ENCODE results near the gene GKN2.
"Not testable (repeated sequence)": the region's sequence is repeated elsewhere in the genome, so short reads cannot be mapped to it uniquely, and the experiment has no call there.

Gene GKN2

DNA sequence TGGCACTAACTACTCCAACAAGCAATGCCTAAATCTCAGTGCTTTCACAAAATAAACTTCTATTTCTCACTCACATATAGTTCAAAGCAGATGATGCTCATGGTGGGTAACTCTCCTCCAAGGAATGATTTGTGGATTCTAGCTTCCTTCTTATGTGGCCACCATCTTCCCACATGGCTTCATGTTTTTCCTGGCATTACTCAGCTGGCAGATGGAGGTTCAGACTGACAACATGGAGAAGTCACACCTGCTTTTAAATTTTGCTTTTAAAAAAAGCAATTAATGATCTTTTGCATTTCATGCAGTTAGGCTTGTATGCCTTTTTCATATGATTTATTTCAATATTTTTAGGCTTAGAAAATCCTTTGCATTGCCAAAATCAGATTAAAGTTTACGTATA lies 6.3 kb upstream of the GKN2 start:
- no peak for DNase-seq

DNA sequence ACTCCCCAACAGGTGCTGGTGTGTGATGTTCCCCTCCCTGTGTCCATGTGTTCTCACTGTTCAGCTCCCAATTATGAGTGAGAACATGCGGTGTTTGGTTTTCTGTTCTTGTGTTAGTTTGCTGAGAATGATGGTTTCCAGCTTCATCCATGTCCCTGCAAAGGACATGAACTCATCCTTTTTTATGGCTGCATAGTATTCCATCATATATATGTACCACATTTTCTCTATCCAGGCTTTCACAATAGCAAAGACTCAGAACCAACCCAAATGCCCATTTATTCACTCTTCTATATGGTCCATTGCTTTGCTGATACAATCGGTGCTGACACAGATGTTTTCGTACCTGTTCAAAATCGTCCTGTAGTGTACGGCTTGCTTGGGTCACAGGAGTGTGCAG lies 2.7 kb upstream of the GKN2 start:
- DNase-seq = not testable (repeated sequence)

DNA sequence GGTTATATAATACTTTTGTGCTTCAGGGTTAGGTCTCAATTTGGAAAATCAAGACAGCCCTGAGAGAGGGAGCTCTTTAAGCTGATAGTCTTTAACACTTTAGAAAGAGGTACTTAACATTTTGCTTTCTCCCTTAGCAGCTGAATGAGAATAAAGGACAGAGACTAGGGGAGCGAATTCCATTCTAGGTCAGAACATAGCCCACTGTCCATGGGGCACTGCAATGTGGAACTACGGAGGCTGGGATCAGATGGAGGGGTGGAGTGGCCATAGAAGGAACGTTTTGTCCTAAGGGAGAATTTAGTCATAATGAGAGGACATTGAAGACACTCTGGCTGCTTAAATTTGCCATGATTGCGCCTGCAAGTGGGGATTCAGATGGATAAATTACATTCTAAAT lies 794 bp downstream of the GKN2 start:
- no peak for DNase-seq

DNA sequence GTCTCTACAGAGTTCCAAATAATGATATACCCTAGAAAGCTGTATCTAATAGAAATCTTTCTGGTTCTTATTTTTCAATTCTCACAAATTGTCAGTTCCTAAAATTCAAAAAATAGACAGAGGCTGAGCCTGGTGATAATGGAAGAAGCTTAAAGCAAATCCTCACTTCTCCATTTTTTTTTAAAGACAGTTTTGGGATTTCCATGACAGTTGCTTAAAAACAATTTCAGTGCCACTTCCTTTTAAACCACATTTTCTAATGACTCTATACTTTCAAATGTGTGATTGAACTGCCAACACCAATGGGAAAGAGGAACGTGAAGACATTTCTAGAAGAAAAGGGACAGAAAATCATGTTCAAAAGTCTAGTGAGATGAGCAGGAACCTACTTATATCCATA lies 4.0 kb downstream of the GKN2 start:
- DNase-seq = no peak

DNA sequence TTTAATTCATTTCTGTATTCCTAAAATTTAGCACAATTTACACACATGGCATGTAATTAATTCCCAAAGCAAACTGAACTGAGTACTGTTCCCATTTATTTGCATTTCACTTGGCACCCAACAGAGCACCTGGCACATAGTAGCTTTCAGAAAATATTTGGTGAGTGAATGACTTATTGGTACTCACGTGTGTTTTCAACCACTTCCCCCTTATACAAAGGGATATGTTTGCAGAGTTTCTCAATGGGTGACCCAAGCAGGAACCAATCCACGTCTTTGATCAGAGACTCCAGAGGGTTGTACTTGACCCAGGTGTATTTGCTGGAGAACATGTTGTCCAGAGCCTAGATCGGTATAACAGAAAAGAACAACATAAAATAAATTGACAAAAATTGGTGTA lies 6.6 kb downstream of the GKN2 start:
- no peak for DNase-seq

DNA sequence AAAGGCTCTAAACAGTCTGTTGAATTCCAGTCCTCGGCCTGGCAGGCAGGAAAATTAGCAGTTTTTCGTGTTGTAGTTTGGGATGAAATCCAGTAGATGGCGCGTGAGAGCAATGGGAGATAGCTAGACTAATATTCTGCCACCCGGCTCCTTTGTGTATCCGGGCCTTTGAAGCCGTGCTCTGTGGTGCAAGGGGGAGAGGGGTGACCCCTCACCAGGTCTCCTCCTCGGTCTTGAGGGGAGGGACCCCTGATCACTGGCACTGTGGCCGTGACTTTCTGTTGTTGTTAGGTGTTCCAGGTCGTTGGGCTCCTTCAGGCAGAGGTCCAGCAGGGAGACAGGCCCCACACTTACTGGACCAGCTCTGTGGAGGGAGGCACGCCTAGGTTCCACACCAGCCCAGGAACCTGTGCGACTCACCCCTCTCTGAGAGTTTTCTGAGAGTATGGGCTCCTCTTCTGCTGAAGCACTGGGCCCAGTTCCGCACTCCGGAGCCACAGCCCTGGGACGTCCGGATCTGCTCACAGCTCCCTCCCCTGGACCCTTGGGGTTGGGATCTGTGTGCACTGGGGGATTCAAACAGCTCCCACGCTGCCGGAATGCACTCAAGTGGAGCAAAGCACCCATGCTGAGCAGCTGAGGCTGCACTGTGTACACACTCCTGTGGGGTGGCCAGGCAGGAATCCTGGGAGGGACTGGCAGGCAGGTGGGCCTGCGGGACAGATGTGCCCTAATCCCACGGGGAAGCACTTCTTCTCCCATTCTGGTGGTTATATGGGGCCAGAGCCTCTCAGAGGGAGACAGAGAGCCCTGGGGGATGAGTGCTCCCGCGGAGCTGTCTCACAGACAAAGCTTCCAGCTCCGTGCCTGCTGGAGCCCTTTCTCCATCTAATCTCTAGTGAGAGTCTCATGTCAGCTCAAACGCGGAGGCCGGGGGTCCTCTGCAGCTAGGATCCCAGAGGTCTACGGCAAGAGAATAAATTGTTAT lies 8.8 kb downstream of the GKN2 start:
- DNase-seq = peak; percentile 54

DNA sequence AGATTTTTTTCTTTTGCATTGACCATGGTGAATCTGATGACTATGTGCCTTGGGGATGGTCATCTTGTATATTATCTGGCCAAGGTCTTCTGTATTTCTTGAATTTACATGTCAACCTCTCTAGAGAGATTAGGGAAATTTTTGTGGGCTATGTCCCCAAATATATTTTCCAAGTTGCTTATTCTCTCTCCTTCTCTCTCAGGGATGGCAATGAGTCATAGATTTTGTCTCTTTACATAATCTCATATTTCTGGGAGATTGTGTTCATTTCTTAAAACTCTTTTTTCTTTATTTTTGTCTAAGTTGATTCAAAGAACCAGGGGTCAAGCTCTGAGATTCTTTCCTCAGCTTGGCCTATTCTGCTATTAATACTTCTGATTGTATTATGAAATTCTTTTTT lies 9.9 kb downstream of the GKN2 start:
- DNase-seq = no peak

DNA sequence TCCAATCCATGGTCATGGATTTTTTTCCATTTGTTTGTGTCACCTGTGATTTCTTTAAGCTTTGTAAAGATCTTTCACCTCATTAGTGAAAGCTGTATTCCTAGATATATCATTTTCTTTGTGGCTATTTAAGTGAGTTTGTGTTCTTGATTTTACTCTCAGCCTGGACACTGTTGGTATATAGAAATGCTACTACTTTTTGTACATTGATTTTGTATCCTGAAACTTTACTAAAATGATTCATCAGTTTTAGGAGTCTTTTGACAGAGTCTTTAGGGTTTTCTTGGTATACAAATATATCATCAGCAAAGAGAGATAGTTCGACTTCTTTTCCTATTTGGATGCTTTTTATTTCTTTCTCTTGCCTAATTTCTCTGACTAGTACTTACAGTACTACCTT lies 12.3 kb downstream of the GKN2 start:
- no peak for DNase-seq

DNA sequence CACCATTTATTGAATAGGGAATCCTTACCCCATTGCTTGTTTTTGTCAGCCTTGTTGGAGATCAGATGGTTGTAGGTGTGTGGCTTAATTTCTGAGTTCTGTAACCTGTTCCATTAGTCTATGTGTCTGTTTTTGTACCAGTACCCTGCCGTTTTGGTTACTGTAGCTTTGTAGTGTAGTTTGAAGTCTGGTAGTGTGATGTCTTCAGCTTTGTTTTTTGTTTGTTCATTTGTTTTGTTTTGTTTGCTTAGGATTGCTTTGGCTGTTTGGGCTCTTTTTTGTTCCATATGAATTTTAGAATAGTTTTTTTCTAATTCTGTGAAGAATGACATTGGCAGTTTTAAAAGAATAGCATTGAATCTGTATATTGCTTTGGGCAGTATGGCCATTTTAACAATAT lies 12.7 kb downstream of the GKN2 start:
- no peak for DNase-seq

DNA sequence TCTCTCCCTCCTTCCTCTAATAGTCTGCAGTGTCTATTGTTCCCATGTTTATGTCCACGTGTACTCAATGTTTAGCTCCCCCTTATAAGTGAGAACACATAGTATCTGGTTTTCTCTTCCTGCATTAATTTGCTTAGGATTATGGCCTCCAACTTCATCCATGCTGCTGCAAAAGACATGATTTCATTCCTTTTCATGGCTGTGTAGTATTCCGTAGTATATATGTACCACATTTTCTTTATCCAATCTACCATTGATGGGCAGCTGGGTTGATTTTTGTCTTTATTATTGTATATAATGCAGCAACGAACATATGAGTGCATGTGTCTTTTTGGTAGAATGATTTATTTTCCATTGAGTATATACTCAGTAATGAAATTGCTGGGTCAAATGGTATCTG lies 13.8 kb downstream of the GKN2 start:
- no peak for DNase-seq

DNA sequence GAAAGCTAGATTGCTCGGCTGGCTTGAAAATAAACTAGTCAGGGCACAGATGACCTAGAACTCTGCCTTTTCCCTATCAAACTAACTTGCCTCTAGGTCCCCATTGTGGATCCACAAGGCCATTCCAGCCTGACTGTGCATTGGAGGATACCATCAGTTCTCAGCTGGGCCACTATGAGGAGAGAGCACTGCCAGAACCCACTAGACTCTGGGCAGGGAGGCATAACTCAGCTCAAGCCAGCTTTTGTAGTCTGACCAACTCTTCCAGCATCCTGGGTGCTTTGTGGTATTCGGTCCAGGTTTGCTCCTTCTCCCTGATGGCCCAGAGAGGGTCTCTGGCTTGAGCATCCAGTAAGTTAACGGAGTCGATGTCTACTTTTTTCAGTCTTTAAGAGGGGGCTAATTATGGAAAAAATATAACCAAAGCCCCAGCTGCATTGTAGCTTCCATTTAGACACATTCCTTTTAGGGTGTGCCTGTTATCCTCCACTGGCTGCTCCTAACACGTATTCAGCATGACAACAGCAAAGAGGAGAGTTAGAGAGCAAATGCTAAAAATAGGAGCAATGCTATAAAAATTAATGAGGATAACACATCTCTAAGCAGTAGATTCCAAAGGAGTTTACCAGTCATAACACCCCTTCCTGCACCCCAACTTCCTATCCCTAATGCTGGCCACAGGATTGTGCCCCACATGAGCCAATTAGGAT lies 15.2 kb downstream of the GKN2 start:
- DNase-seq = no peak

DNA sequence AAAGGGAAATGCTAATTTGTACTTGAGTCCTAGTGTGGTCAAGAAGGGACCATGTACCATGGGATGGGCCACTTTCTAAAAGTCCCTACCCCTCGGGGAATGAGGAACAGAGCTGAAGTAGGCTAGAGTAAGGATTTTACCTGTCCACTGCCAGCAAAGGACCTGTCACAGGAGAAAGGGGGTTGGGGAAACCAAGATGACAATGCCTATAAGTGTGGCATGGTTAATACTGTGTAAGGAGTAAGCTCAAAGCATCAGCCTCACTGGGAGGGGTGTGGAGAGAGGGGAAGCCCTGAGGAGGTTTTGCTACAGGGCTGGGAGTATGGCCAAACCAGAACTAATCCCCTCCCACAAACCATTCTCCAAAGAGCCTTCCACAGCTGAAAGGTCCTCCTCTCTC lies 15.8 kb downstream of the GKN2 start:
- DNase-seq = no peak

DNA sequence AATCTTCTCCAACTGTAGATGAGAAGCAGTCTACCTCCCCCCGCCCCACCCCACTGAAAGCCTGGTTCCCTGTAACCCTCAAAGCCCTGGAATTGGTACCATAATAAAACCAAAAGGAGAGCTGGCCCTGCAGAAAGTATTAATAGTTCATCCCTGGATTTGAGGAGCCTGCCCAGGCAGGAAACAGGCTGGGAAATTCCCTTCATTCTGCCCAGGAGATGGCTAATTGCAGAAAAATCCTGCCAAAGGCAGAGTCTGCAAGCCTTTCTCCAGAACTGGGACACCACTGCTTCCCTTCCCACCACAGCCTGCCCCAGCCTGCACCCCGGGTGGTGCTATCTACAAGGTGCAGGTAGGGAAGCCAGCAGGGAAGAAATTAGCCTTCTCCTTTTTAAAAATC lies 16.3 kb downstream of the GKN2 start:
- no peak for DNase-seq

DNA sequence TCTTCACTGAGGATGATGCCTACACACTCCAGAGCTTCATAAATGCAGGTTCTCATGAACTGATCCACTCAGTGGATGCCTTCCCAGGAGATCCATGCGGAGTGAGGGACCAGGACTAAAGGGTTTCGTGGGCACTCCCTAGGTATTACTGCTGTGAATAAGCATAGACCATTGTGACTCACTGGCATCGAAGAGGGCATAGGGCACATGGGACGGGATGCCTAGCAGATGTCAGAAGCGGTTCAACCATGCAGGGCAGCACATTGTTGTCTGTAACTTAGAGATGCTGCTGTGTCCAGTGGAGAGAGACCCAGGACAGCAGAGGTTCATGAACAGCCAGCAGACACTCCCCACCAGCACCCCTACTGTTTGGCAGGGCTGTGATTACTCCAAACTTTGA lies 17.2 kb downstream of the GKN2 start:
- DNase-seq = no peak

DNA sequence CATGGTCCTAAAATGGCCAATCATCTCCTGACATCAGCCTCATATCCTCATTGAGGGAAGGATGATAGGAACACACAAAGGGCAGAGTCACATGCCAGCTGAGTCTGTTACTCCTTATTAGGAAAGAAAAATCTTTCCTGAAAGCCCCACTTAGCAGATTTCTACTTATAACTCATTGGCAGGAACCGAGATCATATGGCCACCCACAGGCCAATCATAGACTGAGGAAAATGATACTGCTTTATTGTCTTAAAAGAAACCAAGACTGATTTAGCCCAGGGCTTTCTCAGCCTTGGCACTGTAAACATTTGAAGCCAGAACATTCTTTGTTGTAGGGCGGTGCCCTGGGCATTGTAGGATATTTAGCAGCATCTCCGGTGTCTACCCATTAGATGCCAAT lies 18.7 kb downstream of the GKN2 start:
- no peak for DNase-seq

DNA sequence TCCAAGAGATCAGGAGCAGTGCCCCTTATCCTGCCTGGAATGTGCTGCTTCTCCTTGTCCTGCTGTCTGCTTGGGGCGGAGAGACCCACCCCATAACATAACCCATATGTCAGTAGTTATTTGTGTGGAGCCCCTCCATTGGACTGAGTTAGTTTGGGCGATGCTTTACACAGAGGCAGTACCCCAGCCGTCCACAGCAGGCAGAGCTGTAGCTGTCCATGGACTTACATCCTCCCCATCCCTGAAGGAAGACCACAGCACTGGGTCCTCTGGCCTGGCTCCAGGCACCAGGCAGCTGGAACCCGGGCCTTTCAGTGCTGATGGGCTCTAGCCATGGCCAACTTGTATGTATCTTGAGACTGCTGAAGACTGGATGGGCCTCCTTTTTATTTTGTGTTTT lies 20.3 kb downstream of the GKN2 start:
- no peak for DNase-seq

DNA sequence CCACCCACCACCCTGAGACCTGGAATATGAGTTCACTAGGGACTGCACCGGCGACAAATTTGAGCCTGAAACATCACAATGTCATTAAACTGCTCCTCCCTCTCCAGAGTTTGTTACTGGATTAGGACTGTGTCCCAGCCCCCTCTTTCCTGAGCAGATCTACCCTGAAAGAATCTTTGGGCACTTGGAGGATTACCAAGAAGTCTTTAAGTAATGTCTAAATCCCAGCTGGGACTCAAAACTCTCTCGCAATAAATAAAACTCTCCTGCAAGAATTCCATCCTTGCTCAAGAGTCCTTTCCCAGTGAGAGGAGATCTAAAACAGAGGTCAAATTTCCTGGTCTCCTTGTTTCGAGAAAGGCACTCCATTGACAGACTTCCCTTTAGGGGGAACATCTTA lies 20.9 kb downstream of the GKN2 start:
- DNase-seq = no peak

DNA sequence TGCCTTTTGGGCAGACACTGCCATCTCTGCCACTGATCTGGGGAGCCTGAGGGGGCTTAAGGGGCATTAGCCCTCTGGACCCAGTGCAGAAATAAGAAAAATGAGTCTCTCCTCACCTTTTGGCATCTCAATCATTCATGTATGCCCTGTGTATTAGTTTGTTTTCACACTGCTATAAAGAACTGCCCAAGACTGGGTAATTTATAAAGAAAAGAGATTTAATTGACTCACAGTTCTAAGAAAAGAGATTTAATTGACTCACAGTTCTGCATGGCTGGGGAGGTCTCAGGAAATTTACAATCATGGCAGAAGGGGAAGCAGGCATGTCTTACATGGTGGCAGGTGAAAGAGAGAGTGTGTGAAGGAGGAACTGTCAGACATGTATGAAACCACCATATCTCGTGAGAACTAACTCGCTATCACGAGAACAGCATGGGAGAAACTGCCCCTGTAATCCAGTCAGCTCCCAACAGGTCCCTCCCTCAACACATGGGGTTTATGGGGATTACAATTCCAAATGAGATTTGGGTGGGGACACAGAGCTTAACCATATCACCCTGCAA lies 21.5 kb downstream of the GKN2 start:
- DNase-seq = no peak

DNA sequence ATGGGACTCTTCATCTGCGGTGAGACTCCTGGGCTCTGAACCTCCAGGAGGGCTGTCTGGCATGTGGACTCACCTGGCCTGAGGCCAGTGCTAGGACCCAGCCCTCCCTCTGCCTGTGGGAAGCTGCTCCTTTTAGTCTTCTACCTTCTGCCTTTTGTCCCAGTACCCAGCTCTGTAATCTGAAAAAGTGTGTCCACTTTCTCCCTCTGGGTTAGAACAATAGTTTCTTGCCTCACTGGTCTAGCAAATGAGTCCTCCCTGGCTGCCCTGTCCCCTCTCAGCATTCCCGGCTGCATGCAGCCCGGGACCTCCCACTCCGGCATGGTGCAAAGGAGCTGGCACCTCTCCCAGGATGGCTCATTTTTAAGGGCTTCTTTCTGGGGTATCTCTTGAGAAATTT lies 25.9 kb downstream of the GKN2 start:
- DNase-seq = no peak

DNA sequence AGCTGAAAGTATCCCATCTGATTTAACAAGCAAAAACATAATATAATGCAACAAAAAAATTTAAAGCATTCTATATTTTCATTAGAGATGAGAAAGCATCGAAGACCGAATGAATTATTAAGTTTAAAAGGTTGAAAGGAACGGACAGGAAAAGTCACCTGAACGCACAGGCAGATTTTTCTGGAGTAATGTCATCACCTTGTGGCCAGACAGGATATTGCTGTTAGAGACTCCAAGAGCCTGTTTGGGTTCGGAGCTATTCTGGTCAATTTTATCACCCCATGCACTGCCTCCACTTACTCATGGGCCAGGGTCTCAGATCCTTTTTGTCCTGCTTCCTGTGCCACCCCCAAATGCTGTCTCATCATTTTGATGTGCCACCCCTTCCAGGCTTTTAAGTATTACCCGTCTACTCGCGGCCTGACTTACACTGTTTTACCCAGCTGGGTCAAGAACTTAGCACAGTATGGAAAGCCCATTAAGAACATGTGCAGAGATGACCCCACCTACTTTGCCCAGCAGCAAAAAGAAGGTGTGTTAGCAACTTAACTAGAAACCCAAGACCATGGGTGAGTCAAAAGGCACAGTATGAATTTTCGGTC lies 27.3 kb downstream of the GKN2 start:
- peak; percentile 52 for DNase-seq

DNA sequence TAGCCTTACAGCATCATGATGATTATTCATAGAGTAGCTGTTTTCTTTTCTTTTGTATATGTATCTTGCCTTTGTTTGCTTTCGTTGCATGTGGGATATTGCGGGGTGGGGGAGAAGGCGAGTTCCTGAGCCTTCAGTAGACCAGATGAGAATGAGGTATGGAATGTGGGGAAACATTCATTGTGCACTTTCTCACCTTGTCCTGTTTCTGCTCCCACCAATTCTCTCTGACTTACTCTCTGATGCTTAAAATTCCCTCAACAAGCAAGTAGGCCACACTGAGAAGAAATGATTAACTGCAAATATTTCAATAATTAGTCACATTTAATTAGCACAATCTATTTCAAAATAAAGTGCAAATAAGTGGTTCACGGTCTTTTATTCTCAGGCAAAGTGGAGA lies 31.0 kb downstream of the GKN2 start:
- no peak for DNase-seq

DNA sequence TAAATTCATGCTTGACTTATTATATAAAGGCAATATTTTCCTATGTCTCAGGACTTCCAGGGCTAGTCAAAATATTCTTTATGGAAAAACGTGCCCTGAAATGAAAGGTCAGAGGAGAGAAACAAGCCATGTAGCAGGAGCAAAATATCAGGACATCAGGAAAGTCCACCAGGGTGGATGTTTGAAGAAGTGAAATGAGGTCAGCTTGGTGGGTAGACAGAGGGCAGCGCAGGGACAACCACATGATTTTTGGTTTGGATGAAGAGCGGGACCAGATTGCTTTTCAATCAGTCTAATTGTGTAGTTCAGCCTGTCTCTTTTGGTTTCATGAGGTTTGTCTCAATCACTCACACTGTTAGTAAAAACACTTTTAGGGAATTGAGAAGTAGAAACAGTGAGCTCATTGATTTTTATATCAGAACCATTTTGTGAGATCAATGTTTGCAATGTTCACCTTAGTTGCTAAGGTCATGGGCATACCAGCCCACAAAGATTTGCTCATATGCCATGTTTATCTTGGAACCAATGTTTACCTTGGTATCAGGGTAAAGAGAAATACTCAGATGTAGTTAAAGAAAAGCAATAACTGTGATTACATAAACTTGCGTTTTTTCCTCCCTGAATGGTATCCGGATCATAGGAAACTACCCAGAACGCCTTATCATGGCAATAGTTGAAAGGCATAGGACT lies 32.1 kb downstream of the GKN2 start:
- no peak for DNase-seq

DNA sequence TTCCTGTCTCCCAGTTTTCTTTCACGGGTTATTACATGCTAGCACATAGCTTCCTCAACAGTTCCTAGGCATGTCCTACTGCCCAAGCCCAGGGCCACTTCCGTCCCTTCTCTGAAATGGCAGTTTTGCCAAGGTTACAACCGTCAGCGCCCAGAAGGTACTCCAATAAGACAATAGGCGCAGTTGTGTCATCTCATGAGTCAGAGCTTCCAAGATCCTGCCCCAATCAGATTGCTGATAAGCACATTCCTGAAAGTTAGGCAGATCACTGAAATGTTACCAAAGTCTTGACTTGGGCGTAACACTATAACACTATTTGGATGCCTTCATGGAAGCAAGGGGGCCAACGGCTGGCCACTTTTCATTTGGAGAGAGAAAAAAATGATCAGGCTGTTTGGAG lies 34.2 kb downstream of the GKN2 start:
- no peak for DNase-seq
